NCI-H524 treated with DMSO at 0.1 percent for 48 hours (cell line): Measurements from ENCODE around the gene HS3ST3B1.
A peak's percentile ranks its signal among the peaks of the same experiment; 100 is the strongest.

Experiments
- DNase-seq: peaks from one replicate; lab custom pipeline; 2025; lab: John Stamatoyannopoulos, UW

The HS3ST3B1 gene

DNA sequence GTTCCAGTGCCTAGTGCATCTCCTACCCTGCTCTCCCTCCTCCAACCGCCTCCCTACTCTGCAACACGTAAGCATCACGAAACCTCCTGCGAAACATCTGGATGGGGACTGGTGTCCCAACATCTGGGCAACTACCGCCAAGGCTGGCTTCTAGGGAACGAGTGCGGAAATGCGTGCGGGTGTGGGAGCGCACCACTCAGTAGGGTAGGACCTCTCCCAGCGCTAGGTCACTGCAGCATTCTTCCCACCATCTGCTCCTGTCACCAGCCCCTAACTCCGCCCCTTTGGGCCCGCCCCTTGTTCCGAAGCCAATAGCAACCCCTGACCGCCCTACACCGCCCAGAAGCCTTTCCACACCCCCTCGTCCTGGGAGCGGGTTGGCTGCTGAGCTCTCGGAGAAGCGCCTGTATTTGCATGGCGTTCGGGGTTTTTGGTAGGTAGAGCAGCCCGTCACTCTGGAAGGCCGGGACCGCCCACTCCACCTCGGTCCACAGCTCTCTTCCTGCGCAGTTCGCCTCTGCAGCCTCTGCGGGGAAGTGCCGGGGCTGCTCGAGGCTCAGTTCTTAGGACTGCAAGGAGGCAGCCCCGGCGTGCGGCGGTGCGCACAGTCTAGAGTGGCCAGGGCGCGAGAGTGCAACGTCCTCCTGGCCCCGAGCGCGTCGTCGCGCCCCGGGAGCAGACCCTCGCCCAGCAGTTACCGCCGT, at the start of gene HS3ST3B1:
TSS of gene HS3ST3B1 (plus strand) at position 507 of the 704 bp plus-strand sequence. CDS start 438 bp downstream, outside the sequence.
- peak; percentile 96 for DNase-seq

DNA sequence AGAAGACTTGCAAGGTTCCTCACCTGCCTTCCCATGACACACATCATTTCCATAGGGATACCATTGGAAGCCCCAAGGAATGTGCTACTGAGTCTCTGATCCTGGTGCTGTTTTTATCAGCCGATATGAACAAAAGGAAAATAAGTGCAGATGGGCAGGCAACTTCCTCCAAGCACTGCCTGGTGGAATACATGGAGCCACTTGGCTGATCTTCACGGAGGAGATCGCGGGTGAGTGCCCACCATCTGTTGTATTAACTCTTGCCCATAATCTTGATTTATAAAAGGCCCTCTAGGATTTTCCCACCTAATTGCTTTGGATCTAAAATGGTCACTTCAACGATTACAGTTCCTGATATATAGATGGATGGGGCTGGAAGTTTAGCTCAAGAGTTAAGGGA, 39.5 kb upstream of the HS3ST3B1 start:
- DNase-seq, result peak; percentile 60

DNA sequence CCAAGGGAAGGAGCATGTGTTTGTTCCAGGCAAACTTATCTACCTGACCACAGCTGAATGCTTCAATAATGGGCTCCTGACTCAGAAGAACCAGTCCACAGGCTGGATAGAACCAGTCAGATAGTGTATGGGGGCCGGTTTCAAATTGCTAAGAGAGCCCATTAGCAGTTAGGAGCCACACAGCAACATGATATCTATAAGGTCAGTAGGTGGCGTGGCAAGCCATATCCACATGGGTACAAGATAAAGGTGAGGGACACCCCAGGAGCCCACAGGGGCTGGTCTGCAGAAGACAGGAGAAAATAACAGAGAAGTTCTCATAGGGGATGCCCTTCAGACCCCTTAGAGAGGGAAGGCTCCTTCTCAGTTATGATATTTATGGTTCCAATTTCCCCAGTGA, 32.6 kb upstream of the HS3ST3B1 start:
- no peak for DNase-seq

DNA sequence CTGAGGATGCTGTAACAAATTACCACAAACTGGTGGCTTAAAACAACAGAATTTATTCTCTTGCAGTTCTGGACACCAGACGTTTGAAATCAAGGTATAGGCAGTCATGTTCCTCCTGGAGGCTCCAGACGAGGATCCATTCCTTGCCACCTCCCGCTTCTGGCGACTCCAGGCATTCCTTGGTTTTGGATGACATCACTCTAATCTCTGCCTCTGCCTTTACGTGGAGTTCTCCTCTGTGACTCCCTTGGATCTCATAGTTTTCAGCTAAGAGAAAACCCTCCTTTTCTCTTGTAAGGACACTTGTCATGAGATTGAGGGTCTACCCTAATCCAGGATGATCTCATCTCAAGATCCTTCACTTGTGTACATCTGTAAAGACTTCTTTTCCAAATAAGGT, 31.4 kb upstream of the HS3ST3B1 start:
- no peak for DNase-seq

DNA sequence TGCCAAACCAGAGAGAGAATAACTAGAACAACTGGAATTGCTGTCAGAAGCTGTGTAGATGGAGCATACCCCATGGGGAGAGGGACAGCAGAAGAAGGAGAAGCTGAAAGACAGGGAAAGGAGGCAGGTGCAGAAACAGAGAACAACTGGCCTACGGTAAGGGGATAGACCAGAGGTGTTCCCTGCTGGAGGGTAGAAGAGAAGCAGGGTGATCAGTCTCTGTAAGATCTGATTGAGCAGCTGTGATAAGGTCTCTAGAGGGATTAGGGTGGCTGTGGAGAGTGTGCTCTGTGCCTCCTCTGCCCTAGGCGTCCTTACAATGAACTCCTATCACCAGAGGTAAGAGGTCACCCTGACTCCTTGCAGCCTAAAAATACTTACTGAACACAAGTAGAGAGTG, 30.4 kb upstream of the HS3ST3B1 start:
- DNase-seq, result no peak

DNA sequence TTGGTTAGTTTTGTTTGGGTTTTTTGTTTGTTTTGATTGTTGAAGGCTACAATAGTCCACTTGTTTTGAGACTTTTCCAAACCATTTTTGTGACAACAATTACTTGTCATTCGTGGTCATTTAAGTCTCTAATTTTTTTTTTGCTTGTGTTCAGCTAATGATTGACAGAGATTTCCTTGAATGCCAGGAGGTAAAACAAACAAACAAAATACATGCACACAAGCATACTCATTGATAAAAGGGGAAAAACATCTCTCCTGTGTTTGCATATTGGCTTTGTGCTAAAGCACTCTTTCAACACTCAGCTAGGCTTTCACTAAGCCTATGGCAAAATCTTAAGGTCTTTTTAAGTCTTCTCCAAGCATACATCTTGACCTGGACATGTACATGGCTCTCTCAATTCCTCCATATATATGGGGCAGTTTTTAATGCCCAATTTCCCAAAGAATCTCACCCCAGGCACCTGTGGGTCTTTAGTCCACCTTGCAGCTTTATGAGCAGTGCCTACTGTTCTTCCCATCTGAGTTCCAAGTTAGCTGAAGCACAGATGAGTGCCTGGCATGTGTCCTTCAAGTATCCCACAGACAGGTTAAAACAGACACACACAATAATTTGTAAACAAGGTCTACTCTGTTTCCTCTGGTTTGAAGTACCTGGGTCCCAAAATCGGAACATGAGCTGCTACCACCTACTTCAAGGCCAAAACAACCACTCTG, 24.2 kb upstream of the HS3ST3B1 start:
- DNase-seq, result no peak

DNA sequence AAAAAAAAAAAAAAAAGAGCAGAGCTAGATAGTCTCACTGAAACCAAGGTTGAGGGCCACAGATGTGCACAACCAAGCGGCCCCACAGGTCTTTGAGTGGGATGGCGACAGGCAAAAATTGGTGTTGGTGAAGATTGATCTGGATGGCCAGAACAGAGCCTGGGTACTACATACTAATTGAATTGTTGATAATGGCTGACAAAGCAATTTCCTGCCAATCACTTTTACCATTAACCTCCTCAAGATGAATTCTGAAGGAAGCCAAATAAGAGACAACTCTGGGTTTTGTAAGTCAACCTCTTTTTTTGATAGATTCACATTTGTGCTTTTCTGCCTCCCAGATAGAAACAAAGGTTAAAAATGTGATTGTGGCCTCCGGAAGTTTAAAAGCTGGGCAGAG, 19.4 kb upstream of the HS3ST3B1 start:
- DNase-seq, result no peak

DNA sequence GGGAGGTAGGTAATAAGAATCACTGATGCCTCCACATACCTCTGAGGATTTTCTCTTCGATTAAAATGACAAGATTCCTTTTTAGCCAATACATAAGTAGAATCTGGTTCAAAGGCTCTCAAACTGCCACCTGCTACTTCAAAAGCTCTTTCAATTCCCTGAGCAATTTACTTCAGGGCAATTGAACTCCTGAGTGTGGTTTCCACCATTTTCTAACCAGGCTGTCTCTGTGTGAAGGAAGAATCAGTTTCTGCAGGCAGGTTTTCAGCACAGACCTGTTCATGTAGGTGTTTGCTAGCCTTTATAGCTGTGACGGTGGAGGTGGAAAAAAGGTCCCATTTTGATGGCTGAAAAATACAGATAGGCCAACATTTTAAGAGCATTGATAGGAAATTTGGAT, 18.2 kb upstream of the HS3ST3B1 start:
- DNase-seq, result no peak

DNA sequence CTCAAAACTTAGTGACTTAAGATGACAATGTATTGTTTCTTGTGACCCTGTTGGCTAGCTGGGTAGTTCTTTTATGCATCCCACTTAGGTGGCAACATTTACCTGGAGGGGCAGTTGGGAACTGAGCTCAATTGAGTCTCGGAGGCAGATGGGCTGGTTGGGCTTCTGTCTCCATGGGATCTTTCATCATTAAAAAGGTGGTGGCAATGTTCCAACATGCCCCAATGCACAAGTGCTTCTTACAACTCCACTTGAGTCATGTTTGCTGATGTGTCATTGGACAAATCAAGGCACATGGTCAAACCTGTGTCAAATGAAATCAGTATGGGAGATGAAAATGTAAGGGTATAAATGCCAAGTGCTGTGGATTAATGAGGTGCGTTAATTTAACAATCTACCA, 11.7 kb upstream of the HS3ST3B1 start:
- DNase-seq, result no peak

DNA sequence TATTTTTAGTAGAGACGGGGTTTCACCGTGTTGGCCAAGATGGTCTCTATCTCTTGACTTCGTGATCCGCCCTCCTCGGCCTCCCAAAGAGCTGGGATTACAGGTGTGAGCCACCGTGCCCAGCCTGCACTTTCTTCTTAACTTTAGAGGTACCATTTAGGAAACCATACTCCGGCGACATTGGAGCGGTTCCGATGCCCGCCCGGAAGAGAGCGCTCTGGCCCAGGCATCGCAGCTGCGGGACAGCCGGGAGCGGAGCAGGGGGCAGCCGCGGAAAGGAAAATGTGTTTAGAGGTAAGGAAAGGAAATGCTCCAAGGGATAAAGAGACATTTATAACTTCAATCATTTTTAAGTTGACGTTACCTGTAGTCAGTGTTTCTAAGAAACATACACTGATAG, 6.0 kb upstream of the HS3ST3B1 start:
- no peak for DNase-seq

DNA sequence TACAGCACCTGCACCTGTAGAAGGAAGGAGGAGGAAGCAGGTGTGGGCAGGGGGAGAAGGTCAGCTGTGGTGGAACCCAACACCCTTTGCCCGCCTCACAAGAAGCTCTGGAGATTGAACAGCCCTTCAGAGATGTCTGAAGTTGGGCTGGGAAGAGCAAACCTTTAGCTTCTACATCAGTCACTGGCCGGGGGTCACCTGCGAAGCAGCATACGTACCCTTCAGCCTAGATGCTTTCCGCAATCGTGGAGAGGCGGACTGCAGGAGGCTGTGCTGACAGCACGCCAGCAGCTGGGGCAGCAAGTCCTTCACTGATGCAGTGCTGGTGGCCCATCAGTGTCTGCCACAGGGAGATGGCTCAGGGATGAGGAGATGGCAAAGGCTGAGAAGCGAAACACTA, 5.2 kb upstream of the HS3ST3B1 start:
- DNase-seq, result no peak

DNA sequence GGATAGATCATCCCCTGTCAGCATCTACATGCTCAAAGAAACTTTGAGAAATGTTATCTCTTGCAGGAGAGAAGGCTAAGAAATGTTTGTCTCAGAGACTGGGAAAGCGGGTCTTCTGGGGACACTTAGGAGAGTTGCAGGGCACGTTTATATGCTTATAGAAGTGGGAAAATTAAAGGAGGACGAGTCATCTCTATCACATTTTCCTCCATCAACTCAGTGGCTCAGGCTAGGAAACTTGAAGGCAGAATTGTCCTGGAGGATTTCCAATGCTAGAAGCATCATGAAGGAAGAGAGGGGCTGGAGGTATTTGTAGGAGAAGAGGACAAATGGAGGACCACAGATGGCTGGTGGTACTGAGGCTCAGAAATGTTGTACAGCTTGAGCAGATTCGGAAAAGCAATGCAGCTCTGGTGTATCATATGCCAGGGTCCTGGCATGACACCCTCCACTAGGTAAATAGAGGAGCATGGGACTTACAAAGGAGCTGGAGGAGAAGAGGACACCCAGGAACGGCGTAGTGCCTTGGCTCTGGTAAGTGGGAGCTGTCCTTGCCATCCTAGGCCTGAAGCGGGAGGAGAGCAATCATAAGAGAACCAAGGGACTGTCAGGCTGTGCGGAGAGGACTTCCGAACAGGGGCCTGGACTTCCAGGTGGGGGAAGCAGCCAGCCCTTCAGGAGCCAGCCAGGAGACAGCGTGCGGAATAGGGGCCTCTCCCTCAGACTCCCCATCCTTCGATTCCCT, 4.5 kb upstream of the HS3ST3B1 start:
- no peak for DNase-seq

DNA sequence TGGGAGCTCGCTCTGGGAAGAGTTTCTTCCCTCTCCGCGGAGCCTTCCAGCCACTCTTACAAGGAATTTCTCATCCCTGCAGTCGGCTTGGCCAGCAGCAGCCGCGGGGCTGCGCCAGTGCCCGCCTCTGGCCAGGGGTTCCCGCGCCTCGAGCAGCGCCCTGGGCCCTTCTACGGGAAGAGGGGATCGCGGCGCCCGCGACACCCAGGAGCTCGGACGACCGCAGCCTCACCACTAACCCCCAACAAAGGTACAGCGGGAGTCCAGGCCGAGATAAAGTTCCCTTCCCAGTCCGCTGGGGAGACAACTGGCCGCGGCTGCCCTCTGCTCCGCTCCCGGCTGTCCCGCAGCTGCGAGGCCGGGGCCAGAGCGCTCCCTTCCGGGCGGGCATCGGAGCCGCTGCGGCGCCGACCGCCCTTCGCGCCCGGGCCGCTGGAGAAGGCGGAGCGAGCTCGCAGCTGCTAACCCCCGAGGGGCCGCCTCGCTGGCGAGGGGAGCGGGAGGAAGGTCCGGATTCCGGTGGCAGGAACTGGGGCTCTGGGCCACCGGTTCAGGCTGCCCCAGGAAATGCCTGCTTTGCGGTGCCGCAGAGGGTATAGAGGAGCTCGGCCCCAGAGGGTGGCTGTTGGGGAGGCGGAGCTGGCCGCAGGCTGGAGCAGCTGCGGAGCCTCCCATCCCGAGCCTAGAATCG, 3.6 kb upstream of the HS3ST3B1 start:
- DNase-seq, result no peak

DNA sequence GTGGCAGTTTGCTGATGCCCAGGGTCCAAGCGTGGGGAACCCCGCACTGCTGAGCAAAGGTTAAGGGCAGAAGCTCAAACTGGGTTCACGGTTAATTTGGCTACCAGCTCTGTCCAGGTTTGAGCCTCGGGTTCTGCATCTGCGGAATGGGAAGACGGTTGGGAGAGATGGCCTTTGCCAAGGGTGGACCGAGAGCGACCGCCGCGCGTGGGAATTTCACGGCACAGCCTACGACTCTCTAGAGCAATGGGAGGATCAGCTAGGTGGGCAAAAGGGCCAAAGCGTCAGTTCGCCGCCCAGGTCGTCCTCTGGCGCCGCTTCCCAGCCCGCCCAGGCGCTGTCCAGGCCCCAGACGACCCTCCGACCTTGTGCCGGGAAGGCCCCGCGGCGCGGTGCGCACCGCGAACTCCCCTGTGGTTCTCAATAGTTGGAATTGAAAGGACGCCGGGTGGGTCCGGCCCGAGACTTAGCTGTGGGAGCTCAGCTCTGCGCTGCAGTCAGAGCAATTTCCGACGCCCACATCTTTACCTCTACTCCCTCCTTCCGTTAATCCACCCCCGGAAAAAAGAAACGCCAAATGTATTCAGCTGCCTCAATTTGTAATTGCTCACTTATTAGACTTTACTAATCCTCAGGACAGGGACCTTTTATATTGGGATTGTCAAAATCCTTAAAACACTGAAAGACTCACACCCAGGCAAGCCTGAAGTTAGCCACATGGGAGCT, 2.5 kb upstream of the HS3ST3B1 start:
- no peak for DNase-seq

DNA sequence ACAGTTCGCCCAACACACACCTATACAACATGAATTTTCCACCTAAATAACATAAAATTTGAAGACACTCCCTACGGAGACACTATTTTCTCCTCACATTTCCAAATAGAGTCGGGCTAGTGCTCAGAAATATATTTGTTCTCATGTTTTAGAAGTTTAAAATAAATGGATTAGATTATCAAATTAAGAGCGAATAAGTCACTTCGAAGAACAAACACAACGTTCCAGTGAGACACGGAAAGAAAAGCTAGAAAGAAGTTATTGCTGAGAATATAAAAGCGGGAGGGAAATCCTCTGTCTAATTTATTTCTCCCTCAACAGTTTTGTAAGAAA, 2.0 kb upstream of the HS3ST3B1 start:
- no peak for DNase-seq

DNA sequence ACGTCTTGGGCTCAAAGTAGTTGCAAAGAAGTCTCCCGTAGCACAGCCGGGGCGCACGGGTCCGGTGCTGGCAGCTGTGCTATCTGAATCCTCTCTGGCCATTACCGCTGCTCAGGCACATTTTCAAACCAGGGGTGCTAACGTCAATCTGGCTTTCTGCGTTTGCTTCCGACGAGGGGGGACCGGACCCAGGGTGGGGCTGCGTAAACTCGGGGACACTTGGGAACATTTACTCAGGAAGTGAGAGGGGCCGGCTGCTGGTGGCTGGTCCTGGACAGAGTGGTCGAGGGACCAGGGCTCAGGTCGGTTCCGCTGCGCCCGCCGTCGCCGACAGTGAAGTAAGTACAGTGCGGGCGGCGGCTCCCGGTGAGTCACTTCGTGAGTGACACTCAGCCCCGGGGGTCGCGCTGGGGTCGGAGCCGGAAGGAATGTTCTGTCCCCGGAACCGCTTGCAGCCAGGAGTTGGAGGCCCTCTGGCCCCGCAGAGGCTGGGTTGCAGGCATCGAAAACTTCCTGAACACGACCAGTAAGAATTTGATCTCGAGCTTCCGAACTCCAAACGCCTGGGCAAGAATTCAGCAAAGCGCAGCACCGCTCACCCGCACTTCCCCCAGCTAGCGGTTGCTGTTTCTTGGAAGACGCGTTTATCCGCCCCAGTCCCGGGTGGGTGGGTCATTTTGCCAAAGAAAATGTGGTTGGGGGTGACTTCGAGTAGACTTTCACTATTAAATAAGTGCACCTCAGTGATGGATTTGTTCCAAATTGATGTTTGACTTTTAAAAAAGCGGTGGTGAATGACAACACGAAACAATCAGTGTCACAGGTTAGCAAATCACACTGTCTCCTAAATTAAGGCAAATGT, 1.4 kb upstream of the HS3ST3B1 start:
- no peak for DNase-seq

DNA sequence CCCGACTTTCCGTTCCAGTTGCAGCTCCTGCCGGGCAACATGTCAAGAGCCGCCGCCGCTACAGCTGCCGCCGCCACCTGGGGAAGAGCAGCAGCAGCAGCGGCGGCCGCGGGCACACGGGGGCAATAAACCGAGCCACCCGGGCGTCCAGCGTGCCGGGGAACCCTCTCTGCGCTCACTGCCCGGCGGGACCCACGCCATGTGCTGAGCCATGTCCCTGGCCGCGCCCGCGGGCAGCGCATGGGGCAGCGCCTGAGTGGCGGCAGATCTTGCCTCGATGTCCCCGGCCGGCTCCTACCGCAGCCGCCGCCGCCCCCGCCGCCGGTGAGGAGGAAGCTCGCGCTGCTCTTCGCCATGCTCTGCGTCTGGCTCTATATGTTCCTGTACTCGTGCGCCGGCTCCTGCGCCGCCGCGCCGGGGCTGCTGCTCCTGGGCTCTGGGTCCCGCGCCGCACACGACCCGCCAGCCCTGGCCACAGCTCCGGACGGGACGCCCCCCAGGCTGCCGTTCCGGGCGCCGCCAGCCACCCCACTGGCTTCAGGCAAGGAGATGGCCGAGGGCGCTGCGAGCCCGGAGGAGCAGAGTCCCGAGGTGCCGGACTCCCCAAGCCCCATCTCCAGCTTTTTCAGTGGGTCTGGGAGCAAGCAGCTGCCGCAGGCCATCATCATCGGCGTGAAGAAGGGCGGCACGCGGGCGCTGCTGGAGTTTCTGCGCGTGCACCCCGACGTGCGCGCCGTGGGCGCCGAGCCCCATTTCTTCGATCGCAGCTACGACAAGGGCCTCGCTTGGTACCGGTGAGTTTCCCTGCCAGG, 604 bp downstream of the HS3ST3B1 start:
- DNase-seq, result no peak

DNA sequence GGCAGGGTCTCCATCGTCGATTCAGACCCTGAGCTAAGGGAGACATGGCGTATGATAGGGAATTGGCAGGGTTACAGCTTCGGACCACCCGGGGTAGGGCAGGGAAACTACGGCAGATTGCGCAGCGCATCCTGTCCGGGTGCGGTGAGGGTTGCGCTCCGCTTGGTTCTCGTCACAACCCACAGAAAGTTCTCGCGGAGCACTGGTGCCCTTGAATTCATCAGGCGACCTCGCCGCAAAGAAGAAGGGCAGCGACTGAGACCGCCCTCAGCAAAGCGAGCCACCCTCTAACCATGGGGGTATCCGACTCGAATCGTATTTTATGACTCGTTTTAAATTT, 1.2 kb downstream of the HS3ST3B1 start:
- no peak for DNase-seq

DNA sequence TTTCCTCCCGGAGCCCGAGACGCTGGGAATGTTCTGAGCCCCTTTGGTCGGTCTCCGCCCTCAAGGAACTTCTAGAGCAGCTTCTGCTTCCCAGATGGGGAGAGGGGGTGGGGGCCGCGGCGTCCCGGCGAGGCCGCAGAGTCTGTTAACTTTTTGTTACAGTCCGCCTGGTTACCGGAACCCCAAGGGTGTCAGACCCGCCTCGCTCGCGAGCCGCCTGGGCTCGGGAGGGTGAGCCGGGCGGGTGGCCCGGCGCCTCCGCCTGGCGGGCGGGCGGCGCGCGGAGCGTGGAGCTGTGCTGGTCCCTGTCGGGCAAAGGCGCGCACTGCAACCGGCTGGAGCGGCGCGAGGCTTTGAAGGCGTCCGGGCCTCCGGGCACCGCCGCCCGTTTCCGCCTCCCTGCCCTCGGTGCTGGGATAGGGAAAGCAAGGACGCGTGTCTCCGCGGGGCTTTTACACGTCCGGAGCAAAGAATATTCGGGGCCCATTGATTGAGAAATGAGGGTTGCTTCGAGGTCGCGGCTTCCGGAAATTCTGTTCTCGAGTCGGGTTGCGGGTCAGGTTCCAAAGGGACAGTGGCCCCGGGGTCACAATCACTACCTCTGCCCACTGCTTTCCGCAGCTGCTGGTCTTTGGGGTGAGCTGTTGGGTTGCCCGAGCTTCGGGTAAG, 1.7 kb downstream of the HS3ST3B1 start:
- DNase-seq, result no peak
